ENCODE measurements around the gene FBXL16.

GRCh38 chr16:729768-730665 is 24.4 kb upstream of the FBXL16 start:
- no peak for TF ChIP-seq FOXM1 (IDR thresholded peaks at IDR 0.05; ENCODE audit: borderline replicate concordance, low read depth)
- TF ChIP-seq, protein P1, sequence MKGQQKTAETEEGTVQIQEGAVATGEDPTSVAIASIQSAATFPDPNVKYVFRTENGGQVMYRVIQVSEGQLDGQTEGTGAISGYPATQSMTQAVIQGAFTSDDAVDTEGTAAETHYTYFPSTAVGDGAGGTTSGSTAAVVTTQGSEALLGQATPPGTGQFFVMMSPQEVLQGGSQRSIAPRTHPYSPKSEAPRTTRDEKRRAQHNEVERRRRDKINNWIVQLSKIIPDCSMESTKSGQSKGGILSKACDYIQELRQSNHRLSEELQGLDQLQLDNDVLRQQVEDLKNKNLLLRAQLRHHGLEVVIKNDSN (IDR thresholded peaks at IDR 0.05) = no peak

All from Ishikawa (cell line).